ENCODE measurements around the gene DGKI.
"Not testable (repeated sequence)": the region's sequence is repeated elsewhere in the genome, so short reads cannot be mapped to it uniquely, and the experiment has no call there.

The DGKI gene

GRCh38 chr7:137475966-137476365 lies 370.8 kb downstream of the DGKI start:
- no peak for DNase-seq (ENCODE audit: low read depth in 3 of 3)

DNA sequence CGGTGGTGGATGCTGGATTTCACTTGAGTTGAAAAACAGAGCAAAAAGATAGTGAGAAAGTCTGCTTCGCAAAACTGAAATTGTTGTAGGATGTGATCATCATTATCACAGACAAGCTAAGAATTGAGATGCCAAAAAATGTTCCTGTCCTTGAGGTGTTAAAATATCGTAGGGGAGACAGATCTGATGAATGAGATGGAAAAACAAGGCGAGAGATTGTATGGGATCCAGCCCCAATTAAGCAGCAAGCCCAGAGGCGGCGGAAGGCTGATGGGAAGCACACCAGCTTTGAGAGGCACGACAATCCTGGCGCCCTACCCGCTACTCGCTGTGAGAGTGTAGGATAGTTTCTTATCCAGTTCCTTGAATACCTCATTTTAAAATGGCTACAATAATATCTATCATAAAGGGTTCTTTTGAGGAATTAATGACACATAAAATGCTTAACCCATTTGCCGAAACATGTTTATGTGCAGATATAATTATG lies 372.2 kb downstream of the DGKI start:
- no peak for DNase-seq (ENCODE audit: low read depth in 3 of 3)

DNA sequence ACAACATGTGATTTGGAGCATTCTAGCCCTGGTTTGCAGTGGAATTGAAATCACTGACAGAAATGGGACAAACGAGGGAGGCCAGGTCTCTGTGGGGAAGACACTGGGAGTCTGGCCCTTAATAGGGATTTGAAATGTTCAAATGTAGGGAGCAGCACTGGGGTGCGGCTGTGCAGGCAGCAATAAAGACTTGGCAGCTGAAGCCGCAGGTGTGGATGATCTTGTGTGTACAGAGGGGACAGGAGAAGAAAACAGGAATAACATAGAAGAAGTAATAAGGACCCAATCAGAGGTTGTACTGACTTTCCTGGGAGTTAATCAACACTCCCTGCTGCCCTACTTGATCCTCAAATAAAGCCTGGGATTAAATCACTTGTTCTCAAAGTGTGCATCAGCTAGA lies 375.6 kb downstream of the DGKI start:
- no peak for DNase-seq (ENCODE audit: low read depth in 3 of 3)

GRCh38 chr7:137469858-137470257 lies 376.9 kb downstream of the DGKI start:
- no peak for DNase-seq (ENCODE audit: low read depth in 3 of 3)

DNA sequence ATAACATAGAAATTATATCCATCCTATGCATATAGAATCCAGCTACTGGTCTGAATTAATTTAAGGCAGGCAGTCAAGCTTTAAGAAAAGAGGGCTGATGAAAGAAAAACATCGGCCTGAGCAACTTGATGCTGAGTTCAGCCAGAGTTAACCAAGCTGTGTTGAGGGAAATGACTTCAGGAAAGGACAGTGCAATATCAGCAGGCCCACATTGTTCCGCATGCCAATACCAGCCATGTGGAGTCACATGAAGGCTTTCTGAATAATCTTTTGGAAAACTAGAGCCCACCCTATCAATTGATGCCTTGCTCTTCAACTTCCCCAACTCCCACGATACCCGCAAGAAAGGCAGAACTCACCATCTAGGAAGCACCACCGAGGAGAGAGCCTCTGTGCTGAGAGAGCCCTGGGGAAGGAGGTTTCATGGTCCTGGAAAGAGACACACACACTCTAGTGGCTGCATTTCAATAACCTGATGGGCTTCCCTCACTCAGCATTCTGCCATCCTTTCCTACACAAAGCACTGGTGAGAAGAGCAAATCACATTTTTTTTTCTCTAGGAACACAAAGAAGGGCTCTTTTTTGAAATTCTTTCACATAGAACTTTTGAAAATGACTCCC lies 377.5 kb downstream of the DGKI start:
- DNase-seq (ENCODE audit: low read depth in 3 of 3), result no peak

- DNase-seq (ENCODE audit: low read depth in 3 of 3), result no peak
Observed at GRCh38 chr7:137462847-137463246, 383.9 kb downstream of the DGKI start.

DNA sequence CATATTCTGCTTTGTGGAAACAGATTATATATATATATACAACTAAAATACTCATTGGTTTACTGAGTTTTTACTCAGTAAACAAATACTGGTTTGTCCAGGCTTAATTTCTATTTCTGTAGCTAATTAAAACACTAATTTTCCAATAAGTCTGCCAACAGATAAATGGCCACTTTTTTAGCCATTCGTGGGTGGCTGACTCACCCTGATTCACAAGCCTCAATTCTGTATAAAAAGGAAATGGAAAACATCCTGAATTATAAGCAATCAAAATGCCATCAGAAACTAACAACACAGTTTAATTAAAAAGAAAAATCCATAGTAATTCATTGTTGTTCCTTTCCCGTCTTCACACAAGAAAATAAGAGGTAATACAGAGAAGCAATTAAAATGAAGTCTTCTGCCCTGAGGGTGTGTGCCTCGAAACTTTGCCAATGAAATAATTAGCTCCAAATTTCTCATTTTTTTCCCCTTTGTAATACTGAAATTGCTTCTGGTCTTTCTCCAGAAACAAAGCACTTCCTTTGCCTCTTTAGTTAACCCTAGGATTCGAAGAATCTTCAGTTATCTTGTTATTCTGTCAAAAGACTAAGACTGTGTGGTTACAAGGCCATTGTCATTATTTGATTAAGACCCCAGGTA lies 384.6 kb downstream of the DGKI start:
- DNase-seq (ENCODE audit: low read depth in 3 of 3), result no peak

GRCh38 chr7:137458399-137458798 lies 388.4 kb downstream of the DGKI start:
- no peak for DNase-seq (ENCODE audit: low read depth in 3 of 3)

DNA sequence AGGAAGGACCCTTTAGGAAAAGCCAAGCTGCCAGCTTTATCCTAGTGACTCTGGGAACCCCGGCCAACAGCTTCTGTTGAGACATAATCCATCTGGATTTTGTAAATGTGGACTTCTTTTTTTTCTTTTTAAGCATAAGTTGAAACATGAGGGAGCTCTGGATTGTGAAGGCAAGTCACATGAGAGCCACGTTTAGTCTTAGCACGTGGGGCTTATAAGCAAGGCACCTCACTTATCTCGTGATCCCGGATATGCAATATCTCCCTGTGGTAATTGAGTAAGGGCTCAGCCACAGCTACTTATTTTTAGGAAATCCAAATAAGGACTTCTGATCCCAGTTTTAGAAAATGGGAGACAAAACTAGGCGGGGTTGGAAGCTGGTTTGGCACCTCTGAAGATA lies 392.0 kb downstream of the DGKI start:
- DNase-seq (ENCODE audit: low read depth in 3 of 3), result no peak

- no peak for DNase-seq (ENCODE audit: low read depth in 3 of 3)
Observed at GRCh38 chr7:137454246-137454724, 392.5 kb downstream of the DGKI start.

GRCh38 chr7:137453356-137453755 lies 393.4 kb downstream of the DGKI start:
- no peak for DNase-seq (ENCODE audit: low read depth in 3 of 3)

DNA sequence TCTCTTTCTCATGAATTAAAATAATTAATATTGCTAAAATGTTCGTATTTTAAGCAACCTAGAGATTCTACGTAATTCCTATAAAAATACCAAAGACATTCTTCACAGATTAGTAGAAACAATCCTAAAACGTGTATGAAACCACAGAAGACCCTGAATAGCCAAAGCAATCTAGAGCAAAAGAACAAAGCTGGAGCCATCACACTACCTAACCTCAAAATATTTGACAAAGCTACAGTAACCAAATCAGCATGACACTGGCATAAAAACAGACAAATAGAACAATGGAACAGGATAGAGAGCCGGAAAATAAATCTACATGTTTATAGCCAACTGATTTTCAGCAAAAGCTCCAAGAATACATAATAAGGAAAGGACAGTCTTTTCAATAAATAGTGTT lies 397.8 kb downstream of the DGKI start:
- DNase-seq (ENCODE audit: low read depth in 3 of 3), result no peak

- DNase-seq (ENCODE audit: low read depth in 3 of 3), result not testable (repeated sequence)
Observed at GRCh38 chr7:137448572-137448971, 398.2 kb downstream of the DGKI start.

DNA sequence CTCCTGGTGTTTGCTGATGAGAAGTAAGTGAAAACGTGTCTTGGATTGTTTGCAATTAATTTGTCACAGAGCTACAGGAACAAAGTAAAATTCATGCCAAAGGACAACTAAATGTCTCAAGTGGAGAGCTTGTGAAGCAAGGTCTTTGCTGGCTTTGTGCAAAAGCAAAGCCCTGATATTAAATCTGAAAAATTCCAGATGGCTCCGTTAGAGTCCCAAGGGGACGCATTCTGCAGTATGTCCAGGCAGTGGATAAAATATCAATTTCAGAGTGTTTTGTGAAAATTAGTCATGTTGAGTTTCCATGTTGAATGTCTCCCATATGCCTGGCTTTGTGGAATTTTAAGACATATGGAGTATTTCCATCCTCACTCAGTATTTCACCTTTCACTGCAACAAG lies 400.7 kb downstream of the DGKI start:
- DNase-seq (ENCODE audit: low read depth in 3 of 3), result no peak

DNA sequence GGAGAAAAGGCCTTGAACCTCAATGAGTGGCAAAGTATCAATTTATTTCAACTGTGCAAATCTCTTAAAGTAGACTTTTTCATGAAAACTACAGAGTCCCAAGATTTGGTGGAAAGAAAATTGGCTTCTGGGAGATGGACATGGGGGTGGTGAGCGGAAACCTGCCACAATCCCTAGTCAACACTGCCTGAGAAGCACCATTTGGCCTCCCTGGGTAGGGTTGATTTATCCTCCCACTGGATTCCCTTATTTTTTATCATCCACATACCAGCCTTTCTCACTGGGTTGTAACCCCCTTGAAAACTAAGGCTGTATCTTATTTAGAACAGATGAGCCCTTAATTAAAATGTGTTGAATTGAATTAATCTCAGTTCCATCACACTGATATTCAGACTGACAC lies 401.5 kb downstream of the DGKI start:
- DNase-seq (ENCODE audit: low read depth in 3 of 3), result no peak

DNA sequence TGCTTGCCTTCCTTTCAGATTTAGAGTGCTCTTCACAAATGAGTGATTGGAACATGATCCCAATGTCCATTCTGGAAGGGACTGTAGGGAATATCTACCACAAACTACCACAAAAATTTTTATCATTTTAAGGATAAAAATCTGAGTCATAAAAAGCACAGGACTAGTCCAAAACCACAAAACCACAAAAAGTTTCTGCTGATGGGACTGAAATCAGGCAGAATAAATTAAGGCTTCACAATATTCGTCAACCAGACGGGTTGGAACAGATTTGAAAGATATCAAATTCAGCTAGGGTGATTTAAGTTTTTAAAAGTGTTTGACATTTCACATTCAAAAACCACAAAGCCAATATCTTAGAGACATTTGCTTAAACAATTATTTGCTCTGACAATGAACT lies 403.2 kb downstream of the DGKI start:
- no peak for DNase-seq (ENCODE audit: low read depth in 3 of 3)

- no peak for DNase-seq (ENCODE audit: low read depth in 3 of 3)
Observed at GRCh38 chr7:137441451-137441850, 405.3 kb downstream of the DGKI start.

GRCh38 chr7:137439829-137440825 lies 406.6 kb downstream of the DGKI start:
- DNase-seq (ENCODE audit: low read depth in 3 of 3), result no peak

DNA sequence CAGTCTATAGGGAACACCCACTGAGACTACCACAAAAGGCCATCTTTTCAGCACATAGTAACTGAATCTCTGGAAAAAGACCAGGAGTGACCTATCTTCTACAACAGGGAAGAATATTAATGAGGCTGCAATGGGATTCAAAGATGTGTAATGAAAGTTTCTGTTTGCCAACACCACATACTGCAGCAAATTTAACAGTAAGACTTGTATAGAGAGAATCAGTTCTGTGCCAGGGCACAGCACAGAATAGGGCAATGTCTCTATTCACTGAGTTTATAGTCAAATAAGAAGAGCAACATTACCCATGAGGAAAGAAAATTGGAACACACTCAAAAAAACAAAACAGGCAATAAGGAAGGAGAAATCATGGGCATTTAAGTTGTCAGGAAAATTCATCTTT lies 411.8 kb downstream of the DGKI start:
- no peak for DNase-seq (ENCODE audit: low read depth in 3 of 3)

GRCh38 chr7:137434530-137434929 lies 412.2 kb downstream of the DGKI start:
- no peak for DNase-seq (ENCODE audit: low read depth in 3 of 3)

DNA sequence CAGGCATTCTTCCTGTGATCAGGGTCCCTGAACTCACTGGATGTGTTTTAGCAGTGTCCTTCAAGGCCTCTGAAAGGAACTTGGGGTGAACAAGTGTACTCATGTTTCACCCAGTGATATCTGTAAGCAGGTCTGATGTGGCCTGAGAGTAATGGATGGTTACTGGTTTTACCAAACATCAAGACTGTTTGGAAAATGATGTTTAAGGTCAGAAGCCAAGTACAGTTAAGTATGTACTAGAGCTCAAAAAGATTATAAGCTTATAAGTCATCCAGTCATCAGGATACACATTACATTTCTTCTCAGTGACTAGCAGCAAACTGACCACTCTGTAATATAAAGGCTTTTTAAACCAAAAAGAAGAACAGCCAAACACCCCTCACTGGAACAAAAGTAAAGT lies 423.5 kb downstream of the DGKI start:
- DNase-seq (ENCODE audit: low read depth in 3 of 3), result no peak

DNA sequence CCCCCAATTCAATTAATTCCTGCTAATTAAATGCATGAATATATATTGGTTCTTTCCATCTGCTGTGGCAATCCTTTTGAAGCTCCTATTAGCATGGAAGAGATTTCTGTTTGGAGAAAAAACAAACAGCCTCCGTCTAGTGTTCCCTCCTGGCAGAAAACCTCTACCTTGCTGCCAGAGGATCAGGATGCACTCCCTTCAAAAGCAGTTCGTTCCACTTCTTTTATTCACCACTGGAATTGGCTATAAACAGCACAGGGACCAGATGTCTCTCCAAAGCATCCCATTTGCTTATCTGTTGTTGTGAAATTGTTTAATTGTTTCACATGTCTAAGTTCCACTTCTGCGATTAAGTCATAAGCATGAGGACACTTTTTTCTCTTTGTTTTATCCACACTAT lies 425.4 kb downstream of the DGKI start:
- no peak for DNase-seq (ENCODE audit: low read depth in 3 of 3)

Measured in stimulated activated CD4-positive, alpha-beta T cell treated with anti-CD3 and anti-CD28 coated beads, TNF-alpha, amount 100 ng/mL, for 4 hours (primary cell).